ENCODE data around the gene DACT2.
"Not testable (repeated sequence)": the region's sequence is repeated elsewhere in the genome, so short reads cannot be mapped to it uniquely, and the experiment has no call there.

Gene DACT2

GRCh38 chr6:168318579-168319278 lies 848 bp downstream of the DACT2 start:
- DNase-seq (ENCODE audit: low read depth): no peak

GRCh38 chr6:168318090-168318489 lies 1.5 kb downstream of the DACT2 start:
- no peak for DNase-seq (ENCODE audit: low read depth)

GRCh38 chr6:168315596-168315995 lies 4.0 kb downstream of the DACT2 start:
- DNase-seq (ENCODE audit: low read depth): no peak

GRCh38 chr6:168314948-168315347 lies 4.6 kb downstream of the DACT2 start:
- no peak for DNase-seq (ENCODE audit: low read depth)

- no peak for DNase-seq (ENCODE audit: low read depth)
Observed at GRCh38 chr6:168314021-168314420, 5.6 kb downstream of the DACT2 start.

- no peak for DNase-seq (ENCODE audit: low read depth)
Observed at GRCh38 chr6:168313431-168314011, 6.1 kb downstream of the DACT2 start.

GRCh38 chr6:168312125-168312507 lies 7.5 kb downstream of the DACT2 start:
- DNase-seq (ENCODE audit: low read depth): not testable (repeated sequence)

GRCh38 chr6:168311410-168312124 lies 8.0 kb downstream of the DACT2 start:
- no peak for DNase-seq (ENCODE audit: low read depth)

GRCh38 chr6:168310945-168311344 lies 8.6 kb downstream of the DACT2 start:
- DNase-seq (ENCODE audit: low read depth): no peak

GRCh38 chr6:168310403-168310802 lies 9.2 kb downstream of the DACT2 start:
- no peak for DNase-seq (ENCODE audit: low read depth)

- DNase-seq (ENCODE audit: low read depth): no peak
Observed at GRCh38 chr6:168309997-168310396, 9.6 kb downstream of the DACT2 start.

- no peak for DNase-seq (ENCODE audit: low read depth)
Observed at GRCh38 chr6:168309183-168309582, 10.4 kb downstream of the DACT2 start.

GRCh38 chr6:168308390-168309144 lies 11.0 kb downstream of the DACT2 start:
- no peak for DNase-seq (ENCODE audit: low read depth)

- no peak for DNase-seq (ENCODE audit: low read depth)
Observed at GRCh38 chr6:168307695-168308021, 11.9 kb downstream of the DACT2 start.

- no peak for DNase-seq (ENCODE audit: low read depth)
Observed at GRCh38 chr6:168307015-168307694, 12.4 kb downstream of the DACT2 start.

GRCh38 chr6:168305863-168306262 lies 13.7 kb downstream of the DACT2 start:
- no peak for DNase-seq (ENCODE audit: low read depth)

- DNase-seq (ENCODE audit: low read depth): no peak
Observed at GRCh38 chr6:168305096-168305749, 14.4 kb downstream of the DACT2 start.

- DNase-seq (ENCODE audit: low read depth): no peak
Observed at GRCh38 chr6:168304752-168305015, 14.9 kb downstream of the DACT2 start.

GRCh38 chr6:168303982-168304751 lies 15.4 kb downstream of the DACT2 start:
- DNase-seq (ENCODE audit: low read depth): no peak

GRCh38 chr6:168302534-168302933 lies 17.0 kb downstream of the DACT2 start:
- DNase-seq (ENCODE audit: low read depth): no peak

All from activated T-helper 1 cell treated with Interleukin-2 at 50 U/mL for 16 hours (primary cell).